GM18867 (cell line): ENCODE measurements around the gene C5orf47.
"Not testable (repeated sequence)": the region's sequence is repeated elsewhere in the genome, so short reads cannot be mapped to it uniquely, and the experiment has no call there.

ENCODE experiments used
- ATAC-seq: cut with Tn5 transposase; IDR thresholded peaks from one replicate; pipeline ENCODE4 v1.9.1; 2021; ENCODE audit warnings: mild to moderate bottlenecking, moderate library complexity; ENCODE audit not compliant: unreplicated experiment

Gene C5orf47

DNA sequence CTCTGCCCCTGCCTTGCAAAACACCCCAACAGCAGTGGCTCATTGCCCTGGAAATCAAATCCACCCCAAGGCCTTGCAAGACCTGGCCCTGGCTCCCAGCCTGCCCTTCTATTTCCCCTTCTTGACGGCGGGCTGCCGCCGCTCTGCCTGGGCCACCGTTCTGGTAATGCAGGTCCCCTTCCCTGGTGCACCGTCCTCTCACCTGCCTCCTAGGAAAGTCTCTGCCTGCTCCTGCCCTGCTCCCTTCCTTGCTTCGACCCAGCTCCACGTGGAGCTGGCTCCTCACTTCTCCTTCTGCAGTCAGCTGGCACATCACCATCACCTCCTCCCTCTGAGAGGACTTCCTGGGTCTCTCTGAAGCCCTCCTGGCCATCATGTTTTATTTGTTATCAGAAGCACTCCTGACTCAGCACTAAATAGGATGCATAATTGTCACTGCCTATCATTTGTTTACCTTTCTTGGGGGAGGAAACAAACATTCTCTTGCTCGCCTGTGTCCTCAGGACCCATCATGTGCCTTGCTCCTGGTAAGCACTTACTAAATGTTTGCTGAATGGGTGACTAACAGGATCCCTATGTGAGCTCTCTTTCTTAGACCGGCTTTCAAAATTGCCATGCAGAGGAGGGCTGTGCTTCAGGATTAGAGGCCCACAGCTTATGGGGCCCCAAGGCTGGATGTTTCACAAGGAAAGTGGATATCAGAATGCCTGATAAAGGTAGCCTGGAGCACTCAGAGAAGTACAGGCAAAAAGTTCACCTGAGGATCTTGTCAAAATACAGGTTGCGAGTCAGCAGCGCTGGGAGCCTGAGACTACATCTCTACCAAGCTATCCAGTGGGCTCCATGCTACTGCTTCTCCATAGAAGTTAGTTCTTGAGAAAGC is 19.6 kb upstream of the C5orf47 start:
- no peak for ATAC-seq

- no peak for ATAC-seq
These were observed 17.9 kb upstream of the C5orf47 start for GRCh38 chr5:173970878-173971650.

DNA sequence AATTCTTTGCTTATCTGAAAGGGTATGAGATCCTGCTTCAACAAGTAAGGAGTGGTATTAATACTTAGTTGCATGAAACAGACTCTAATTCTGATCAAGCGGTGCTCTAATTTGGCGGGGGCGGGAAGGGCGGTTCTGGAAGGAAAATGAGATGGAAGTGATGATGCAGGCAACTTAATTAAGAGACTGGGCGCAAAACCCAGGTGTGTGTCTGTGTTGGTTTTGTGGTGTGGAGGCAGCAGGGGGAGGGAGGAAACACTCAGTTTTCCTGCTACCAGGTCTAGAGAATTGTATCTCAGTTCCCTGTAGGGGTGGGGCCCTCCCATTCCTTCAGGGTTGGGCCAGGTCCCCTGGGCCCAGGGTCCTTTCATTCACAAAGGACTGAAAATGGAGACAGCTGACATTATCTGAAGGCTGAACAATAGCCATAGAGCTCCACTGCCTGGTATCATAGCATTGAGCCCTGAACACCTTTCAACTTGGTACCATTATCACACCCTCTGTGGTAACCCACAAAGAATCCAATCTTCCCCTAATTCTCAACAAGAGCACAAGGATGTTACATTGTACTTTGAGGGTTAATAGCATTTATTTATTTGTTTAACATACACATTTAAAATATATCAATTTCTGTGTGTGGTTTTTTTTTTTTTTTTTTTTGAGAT is 17.2 kb upstream of the C5orf47 start:
- no peak for ATAC-seq

GRCh38 chr5:173972607-173972924 is 16.4 kb upstream of the C5orf47 start:
- ATAC-seq: no peak

GRCh38 chr5:173972925-173973615 is 15.9 kb upstream of the C5orf47 start:
- peak; percentile 79 for ATAC-seq

DNA sequence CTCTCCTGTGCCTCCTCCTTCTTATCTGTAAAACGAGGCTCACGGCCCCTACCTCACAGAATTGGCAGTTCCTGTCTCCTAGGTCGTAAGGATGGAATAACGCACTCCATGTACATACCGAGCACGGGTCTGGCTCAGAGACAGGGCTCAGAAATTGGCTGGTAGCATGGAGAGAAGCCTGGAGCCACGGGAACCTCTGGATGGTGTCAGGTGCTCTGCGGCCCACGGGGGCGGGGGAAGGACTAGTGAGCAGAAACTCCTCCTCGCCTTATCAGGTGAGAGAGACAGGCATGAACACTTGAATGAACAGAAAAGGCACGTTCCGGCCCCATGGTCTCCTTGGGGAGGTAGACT is 15.4 kb upstream of the C5orf47 start:
- peak; percentile 25 for ATAC-seq

DNA sequence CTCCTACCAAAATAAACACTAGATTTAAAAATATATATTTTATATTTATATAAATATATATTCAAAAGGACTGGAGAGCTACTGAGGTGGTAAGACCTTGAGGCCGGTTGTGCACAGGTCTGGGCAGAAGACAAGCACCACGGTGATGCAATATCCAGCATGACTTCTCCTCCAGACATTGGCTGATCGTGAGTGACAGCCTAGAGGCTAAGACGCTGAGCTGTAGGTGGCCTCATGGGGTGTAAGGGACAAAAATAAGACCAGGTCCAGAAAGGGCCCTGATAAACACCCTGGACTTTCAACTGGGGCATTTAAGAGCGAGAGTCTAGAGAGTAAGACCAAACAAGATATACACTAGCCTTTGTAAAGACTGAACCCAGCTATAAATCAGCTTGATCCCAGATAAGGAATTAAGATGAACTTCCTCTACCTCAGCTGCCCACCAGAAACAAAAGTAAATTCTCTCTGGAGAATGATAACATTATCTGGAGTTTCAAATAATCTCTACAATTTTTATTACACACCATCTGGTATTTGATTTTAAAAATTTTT is 14.2 kb upstream of the C5orf47 start:
- ATAC-seq: no peak

GRCh38 chr5:173981185-173981761 is 7.7 kb upstream of the C5orf47 start:
- no peak for ATAC-seq

DNA sequence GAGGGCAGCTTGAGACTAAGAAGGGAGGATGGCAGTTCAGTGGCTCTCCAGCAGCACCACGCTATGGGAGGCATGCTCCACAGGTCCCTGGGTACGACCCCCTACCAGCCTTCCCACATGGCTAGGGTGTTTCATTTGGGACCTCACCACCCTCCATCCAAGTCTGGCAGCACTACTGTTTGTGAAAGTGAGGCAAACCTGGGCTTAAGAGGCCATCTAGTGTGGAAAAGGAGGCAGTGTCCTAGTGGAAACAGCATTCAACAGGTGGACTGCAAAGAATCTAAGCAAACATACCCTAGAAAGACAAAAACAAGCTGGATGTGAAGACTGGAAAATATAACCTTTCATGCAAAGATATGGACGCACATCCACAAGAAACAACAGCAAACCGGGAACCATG is 4.8 kb upstream of the C5orf47 start:
- no peak for ATAC-seq

- no peak for ATAC-seq
These were observed 587 bp downstream of the C5orf47 start for GRCh38 chr5:173989432-173990082.

GRCh38 chr5:173997331-173997730 is 8.4 kb downstream of the C5orf47 start:
- ATAC-seq: no peak

DNA sequence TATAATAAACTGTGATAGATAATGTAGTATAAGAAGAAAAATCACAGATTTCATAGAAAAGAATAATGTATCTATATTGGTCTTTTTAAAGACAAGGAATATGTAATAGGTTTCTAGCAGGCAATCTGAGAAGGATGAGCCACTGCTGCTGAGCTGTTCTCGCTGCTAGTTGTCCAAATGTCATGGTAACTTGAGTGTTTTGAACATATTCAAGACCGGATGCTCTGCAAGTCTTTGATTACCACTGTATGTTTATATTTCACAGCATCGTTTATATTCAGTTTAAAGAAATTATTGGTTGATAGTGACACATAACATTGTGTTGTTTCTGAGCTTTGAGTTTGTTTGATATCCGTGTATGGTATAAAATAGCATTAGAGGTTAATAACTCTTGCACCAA is 9.6 kb downstream of the C5orf47 start:
- ATAC-seq: no peak

DNA sequence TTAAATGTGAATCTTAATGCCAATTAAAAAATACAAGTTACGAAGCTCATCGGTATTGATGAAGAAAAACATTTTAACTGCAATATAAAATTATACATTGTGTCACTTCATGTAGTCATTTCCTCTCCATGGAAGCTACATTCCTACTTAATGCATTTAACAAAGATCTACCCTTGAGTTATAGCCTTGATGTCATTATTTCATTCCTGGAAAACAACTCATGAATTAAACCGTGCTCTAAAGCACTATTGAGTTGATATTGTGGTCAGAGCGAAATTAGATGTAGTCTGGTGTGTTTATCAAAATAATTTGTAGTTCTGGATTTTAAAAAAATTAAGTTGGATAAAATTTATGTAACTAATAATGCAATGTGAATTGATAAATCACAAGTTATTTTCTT is 11.1 kb downstream of the C5orf47 start:
- no peak for ATAC-seq

GRCh38 chr5:174003795-174004194 is 14.8 kb downstream of the C5orf47 start:
- no peak for ATAC-seq

DNA sequence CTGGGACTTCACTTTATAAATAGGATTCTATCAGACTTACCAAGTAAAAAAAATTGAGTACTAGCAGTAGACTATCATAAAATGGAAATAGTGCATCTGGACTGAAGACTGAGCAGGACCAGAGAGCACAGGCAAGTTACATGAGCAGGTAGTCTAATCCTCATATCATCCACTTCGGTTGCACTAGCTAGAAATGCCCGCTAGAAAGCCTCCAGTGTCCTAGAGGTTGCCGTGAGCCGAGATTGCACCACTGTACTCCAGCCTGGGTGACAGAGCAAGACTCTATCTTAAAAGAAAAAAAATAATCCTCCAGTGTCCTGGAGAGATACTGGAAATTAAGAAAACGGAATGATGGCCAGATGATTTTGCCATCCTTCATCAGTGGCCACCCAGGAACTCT is 20.0 kb downstream of the C5orf47 start:
- no peak for ATAC-seq

- ATAC-seq: no peak
These were observed 21.4 kb downstream of the C5orf47 start for GRCh38 chr5:174010365-174010764.

DNA sequence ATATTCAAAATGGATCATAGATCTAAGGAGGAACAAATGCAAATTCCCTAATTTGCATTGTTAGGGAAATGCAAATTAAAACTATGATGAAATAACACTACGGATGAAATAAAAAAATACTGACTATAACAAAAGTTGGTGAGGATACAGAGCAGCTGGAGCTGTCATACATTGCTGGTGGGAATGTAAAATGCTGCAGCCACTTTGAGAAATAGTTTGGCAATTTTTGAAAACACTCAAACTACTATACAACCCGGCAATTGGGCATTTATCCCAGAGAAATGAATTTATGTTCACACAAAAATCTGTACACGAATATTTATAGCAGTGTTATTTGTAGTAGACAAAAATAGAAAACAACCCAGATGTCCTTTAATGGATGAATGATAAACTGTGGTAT is 22.5 kb downstream of the C5orf47 start:
- no peak for ATAC-seq

GRCh38 chr5:174020069-174020927 is 31.3 kb downstream of the C5orf47 start:
- ATAC-seq: not testable (repeated sequence)

- no peak for ATAC-seq
These were observed 31.9 kb downstream of the C5orf47 start for GRCh38 chr5:174020928-174021304.
